ENCODE measurements around the gene LMO2.

The LMO2 gene

DNA sequence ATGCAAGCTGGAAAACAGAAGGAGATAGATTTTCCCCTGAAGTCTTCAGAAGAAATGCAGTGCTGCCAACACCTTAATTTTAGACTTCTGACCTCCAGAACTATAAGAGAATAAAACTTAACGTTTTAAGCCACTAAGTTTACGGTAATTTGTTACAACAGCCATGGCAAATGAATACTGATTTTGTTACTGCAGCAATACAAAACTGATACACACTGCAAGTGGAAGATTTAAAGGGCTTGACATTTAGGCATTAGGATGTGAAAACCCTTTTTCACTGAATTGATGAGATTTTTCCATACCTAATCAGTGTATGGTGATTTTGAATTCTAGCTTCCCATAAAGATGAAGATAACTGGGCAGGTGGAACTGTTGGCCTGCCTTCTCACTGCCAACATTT, 22.1 kb upstream of the LMO2 start:
- DNase-seq, result no peak

DNA sequence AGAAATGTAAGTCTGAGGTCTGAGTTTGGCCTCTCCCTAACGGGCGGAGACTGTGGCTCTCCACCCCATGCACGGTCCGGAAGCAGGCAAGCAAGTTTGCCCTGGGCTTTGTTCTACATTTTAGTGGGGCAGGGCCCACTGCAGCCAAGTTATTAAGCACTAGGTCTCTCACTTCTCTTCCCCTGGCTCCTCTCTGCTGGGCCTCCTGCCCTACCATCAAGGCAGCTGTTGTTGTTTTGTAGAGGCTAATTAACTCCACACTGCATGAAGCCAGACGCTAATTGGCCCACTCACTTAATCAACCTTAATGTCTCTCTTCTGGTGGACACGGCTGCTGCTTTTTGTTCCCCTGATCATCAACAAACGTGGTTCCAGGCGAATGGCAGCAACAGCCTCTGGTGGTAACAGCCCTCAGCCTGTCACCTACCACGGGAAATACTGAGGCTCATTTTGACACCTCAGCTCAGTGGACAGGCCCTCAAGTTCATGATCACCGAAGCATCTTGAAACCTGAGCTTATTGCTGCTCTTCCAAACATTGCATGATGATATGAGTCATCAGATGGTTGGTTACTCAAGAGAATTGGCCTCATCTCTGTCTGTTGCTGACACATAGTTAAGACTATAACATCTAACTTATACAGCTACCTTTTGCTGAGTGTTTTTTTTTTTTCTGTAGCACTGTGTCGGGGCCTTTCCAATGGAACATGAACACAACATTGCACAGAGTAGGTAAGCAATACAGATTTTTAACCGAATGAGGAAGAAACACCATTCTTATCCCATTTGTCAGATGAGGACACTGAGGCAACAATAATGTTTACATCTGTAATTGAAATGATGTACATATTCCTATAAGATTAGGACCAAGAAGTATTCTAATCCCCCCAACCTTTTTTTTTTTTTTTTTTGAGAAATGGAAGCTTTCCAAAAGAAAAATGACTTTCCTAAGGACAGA, 20.8 kb upstream of the LMO2 start:
- DNase-seq, result no peak

DNA sequence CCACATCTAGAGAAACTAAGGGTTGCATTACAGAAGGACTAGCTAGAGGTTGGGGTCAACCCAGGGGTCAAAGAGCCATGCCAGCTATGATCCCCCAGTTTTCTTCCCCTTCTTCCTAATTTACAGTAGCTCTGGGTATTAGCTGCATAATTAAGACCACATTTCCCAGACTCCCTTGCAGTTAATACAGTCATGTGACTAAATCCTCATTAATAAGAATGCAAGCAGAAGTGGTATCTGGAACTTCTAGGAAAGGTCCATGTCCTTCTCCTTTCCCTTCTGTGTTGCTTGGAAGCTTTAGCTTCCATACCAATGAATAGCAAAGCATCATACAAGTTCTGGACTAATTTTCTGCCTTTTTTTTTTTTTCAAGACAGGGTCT, 19.1 kb upstream of the LMO2 start:
- no peak for DNase-seq

DNA sequence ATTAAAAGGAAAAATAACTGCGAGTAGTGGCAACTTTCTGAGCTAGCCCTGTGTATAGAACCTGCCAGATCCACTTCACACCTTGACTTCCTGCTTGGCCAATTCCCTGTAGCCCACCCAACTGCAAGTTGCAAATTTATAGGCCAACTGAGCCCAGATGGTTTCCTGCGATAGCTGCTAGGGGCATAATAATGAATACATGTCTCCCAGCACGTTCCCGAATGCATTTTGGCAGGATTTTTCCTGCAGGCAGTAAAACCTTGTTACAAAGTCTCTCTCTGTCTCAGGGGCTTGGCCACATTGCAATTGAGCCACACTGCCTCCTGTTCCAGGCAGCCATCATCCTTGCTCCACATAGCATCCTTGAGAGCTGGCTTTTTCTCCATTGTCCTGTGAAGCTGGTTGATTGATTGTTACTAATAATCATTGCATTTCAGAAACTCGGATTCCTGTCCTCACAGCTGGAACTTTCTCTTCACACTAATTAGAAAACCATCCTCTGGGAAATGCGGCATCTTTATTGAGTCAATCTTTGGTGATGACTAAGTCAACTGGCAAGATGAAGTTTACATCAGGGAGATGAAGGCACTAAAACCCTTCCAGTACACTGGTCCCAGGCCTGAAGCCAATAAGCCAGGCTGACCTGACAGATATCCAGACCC, 18.6 kb upstream of the LMO2 start:
- no peak for DNase-seq

DNA sequence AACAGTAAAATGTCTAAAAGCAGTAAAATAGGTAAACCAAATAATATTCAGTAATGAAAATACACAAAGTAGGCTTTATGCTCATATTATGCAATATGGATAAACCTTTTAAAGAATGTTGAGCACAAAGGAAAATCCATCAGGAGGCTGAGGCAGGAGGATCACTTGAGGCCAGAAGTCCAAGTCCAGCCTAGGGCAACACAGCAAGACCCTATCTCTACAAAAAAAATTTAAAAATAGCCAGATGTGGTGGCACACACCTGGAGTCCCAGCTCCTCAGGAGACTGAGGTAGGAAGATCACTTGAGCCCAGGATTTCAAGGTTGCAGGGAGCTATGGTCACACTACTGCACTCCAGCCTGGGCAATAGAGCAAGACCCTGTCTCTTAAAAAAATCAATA, 17.7 kb upstream of the LMO2 start:
- no peak for DNase-seq

DNA sequence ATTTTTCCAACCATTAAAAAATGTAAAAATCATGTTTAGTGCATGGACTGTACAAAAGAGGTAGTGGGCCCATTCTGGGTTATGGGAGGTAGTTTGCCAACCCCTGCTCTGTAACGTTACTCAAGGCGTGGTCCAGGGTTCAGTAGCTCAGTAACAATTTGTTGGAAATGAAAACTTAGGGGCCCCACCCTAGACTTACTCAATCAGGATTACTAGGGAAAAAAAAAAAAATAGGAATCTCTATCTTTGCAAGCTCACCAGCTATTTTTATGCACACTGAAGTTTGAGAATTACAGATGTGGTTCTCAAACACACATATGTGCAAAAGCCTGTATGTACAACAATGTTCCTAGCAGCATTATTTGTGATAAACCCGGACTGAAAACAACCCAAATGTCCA, 17.3 kb upstream of the LMO2 start:
- no peak for DNase-seq

DNA sequence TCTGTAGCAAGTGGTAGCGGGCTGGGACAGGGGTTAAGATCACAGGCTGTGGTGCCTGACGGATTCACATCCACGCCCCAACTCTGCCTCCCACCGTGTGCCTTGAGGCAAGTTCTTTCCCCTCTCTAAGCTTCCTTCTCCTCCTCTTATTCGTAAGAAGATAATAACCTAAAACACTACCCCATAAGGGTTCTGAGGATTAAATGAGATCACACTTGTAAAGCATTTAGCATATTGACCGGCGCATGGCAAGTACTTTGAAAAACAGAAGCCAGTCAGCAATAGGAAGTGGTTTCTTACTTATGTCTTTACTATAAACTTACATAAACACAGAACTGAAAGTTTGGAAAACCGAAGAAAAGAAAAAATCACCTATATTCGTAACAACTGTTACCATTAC, 15.5 kb upstream of the LMO2 start:
- no peak for DNase-seq

DNA sequence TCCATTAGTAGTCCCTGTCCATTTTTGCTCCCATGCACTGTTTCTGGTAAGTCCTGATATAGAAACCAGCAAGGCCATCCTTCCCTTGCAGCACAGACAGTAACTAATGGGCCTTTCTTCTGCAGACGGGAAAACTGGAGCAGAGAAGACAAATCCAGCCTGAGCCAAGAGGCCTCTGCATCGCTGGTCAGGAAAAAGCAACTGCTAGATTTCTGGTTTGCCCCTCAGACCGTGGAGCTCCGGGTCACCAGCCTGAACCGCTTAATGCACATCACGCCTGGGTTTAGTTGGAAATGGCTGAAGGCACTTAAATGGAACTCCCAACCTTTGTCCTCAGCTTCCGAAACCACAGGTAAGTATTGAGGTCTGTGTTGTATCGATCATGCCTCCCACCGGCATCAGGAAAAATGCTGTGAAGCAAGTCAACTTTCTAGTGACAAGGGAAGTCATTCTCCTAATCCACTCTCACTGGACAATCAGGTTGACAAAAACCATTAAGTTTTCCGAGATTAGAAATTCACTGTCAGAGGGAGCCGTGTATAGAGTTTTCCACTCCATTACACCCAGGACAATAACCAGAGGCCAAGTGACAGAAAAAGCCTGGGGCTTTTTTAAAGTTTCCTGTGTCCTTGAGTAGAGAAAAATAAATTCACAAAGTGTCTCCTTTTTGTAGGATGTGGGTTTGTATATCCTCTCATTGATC, 14.8 kb upstream of the LMO2 start:
- no peak for DNase-seq

DNA sequence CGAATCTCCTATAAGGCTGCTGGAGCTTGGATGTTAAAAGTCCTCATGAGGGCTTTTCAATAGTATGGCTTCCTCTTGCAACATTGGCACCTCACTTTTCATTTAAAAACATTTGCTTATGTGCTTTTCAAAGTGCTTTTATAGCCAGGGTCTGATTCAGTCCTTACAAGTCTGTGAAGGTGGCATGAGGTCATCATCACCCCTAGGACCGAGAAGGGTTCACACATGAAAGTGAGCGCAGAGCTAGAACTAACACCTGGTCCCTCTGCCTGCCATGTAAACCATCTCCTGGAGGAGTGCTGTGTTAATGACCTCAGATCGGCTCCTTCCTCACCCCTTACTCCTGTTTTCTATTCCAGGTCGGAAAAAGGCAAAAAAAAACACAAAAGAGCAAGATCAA, 12.2 kb upstream of the LMO2 start:
- DNase-seq, result no peak

DNA sequence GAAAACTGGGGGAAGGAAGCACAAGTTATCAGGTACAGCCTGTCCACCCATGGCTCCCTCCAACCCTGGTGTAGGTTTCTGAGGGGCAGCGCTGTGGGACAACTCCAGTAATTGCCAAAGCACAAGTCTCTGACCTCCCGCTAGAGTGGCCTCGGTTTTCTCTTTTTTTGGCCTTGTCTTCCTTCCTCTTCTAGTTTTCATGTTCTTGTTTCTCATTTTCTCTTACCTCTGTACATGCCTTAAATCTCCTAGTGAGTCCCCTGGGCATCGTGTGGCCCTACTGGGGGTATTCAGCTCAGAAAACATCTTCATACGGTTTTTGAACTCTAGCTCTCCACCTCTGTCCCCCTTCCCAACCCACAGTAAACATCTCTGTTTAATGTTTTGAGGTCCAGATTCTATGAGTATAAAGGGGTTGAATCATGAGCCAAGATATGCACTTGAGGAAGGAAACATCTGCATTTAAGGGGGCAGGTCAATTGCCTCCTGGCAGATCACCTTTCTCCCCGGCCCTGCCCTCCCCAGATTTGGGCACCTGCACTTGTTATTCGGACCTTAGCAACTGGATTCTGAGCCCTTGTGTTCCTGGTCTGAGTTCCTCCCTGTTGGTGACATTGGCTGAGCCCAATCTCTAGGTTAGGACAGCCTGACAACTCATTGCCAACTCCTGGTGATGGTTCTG, 8.4 kb upstream of the LMO2 start:
- DNase-seq, result no peak

DNA sequence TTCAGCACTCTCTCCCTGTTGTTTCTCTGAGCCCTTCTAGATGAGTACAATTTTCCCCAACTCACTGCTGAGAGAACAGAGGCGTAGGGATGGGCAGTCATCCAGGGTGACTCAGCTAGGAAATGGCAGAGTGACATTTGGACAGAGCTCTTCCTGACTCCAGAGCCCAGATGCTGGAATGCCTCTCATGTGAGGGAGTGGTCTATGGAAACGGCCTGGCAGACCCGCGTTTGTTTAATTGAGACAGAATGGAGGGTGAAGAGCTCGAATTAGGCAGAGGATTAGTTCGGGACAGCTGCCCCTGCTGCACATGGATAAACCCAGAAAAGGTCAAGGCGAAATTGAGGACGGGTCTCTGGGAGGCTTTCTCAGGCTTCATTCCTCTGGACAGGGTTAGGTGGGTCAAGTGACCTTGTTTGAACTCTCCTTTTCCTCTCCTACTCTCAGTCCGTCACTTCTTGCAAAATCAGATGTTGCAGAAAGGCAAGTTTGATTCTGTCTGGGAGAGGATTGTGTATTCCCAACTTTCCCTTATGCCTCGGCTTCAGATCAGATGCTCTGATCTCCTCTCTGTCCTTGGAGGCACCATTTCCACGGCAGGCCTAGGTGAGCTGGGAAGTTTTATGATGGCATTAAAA, 7.6 kb upstream of the LMO2 start:
- DNase-seq, result no peak

DNA sequence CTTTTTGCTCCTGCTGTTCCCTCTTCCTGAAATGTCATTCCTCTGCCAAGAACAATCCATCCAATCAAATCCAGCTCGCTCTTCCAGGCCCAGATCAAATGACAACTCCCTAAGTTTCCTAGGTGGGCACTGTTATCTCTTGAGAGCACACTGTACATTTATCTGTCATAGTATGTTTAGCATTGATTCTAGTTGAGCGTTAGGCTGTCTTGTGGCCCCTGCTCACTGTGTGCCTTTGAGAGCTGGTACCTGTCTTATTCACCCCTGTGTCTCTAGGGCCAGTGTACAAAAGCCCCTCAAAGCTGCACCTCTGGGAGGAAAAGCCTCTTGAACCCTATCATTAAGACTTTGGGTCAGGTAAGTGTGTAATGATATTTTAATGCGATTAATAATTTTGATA, 7.1 kb upstream of the LMO2 start:
- no peak for DNase-seq

DNA sequence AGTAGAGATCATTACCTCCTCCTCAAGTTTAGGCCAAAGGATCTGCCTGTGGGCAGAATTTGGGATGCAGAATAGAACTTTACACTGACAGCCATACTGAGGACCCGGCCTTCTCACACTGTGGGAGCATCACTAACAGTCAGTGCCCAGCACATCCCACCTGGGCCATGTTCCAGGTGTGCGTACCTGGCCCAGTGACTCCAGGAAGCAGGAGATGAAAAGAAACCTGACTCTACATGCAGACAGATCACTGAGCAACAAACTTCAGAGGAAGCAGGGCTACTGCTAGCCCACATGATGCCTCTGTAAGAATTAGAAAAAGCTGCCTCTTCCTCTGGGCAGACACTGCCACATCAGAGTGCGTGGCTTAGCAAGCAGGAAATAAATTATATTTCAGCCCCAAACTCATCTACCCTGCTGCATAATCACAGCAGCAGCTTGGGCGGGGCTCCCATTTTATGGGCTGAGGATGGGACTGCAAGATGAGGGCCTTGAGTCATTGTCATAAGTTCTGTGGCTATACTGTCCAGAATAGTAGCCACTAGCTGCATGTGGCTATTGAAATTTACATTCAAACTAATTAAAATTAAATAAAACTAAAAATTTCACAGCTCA, 6.0 kb upstream of the LMO2 start:
- DNase-seq, result no peak

DNA sequence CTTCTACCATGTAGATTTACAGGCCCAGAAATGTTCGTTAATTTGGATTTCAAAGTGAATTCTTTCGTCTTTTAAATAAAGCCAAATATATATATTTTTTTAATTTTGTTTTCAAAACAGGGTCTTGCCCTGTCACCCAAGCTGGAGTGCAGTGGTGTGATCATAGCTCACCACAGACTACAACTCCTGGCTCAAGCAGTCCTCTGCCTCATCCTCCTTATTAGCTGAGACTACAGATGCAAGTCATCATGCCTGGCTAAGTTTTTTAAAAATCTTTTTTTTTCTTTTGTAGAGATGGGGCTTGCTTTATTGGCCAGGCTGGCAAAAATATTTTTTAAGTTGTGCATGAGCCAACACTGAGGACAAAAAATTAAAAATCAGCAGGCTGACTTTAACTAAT, 5.0 kb upstream of the LMO2 start:
- no peak for DNase-seq

DNA sequence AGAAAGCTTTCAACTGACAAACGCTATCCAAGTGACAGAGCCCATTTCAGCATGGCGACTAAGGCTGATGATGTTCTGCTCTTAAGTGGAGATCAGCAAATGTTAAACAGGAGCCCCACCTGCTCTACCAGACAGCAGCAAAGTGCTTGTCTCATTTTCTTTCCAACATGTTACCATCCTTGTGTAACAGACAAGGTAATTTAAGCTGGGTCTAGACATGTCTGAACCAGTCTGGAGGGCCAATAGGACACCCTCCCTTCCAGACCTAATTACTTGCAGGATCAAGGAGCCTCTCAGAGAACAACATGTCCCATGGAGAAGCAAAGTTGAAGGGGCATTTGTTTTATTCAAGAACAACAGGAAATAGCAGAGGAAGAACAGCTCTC, 3.9 kb upstream of the LMO2 start:
- DNase-seq, result no peak

DNA sequence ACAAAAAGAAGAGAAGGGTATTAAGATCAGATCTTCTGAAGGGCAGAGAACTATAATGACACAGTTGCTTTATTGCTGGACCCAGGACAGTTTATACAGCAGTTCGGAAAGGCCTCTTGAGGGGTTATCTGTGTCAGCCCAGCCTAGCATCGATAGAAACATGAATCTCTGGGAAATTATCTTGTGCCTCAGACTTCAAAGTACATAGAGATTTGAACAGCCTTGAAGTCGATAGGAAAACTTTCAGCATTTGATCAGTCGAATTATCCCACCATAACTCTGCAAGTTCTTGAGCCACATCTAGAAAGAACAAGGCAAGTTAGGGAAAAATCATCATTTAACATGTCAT, 2.5 kb upstream of the LMO2 start:
- no peak for DNase-seq

DNA sequence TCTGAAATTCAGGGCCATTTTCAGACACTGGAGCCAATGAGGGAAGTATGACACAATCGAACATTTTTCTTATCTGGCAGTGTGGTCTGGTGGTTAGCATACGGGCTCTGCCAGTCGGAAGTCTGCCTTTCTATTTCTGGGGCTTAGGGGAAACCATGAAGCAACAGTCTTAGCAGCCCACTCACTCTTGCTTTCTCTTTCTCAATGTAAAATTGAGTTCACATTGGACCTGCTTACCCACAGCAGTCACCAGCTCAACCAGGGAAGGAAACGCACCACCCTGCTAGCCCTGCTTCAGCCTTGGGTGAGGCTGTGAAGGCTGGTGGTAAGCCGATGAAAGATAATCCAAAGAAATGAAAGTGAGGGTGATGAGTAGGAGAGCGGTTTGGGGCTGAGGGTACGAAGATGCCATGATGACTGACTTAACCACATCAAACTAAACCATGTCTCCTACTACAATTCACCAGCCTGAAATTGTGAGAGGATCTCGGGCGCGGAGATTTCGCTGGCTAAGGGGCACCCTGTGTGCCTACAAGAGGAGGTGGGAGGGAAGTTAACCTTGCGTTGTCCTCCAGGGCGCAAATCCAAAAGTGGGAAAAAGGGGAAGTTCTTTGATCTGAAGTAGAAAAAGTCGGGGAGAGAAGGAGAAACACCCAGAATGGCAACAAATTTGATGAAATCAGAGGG, 2.0 kb upstream of the LMO2 start:
- peak; percentile 49 to 59 for DNase-seq

DNA sequence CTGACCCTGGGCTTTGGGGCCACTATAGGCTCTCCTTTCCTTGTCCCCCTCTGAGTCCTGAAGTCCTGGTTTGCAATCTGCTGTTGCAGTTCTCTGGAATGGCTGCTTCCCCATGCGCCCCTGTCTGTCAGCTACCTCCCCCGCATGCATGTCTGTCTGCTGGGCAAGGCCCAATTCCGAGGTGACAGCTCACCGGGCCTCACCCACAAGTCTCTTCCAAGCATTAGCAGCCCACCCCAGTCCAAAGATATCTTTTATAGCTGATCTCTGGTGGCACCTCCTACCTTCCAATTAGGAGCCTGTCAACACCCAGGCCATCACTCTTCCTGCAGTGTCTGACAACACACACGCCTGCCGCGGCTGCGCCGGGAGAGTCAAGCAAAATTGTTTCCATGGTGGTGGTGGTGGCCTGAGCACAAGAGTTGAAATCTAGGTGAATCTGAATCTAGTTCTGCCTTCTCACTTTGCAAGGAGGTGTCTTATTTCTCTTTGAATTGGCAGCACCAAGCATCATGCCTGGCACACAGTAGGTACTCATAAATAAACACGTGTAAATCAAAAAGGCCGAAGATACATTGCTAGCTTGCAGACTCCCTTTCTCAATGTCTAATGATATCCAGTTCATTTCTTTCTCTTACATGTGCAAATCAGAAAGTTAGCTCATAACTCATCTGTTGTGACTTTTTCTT, 1.2 kb upstream of the LMO2 start:
- no peak for DNase-seq

DNA sequence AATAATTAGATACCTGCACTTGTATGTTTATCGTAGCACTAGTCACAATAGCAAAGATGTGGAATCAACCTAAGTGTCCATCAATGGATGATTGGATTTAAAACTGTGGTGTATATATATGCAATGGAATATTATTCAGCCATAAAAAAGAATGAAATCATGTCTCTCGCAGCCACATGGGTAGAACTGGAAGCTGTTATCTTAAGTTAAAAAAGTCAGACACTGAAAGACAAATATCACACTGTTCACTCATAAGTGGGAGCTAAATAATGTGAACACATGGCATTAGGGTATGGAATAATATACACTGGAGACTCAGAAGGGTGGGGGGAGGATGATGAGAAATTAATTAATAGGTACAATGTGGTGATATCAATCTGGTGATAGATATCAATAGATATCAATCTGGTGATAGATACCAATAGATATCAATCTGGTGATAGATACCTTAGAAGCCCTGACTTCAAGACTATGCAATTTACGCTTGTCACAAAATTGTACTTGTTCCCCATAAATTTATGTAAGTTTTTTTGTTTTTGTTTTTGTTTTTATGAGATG, 2.0 kb downstream of the LMO2 start:
- DNase-seq, result no peak

DNA sequence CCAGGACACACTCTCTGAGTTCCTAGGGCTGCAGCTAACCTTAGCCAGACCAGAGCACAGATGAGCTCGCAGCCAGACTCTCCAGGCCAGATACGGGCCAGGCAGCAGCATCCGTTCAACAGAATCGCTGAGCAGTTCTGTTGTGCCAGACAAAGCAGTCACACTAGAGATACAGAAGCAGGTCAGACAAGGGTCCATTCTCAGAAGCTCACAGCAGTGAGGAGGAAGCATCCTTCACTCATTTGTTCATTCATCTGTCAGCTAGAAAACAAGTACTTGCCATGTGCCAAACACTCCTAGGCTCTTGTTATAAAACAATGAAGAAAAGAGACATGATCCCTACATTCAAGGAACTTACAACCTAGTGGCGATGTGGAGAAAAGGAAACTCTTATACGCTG, 2.6 kb downstream of the LMO2 start:
- no peak for DNase-seq

DNA sequence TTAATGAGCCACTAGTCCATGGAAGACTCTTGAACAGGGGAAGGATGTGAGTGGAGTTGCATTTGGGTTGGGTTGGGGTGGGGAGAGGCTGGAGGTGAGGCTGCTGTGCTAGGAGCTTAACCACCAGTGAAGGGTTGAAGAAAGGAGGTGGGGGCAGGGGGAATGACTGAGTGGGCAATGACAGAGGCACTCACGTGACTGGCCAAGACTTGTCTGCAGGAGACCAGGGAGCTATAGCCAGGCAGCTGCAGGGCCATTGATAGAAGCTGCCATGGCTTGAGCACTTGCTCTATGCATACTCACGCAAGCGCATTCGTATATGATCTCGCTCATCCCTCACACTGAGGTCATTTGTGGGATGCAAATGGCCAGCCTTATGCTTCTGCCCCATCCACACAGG, 4.0 kb downstream of the LMO2 start:
- DNase-seq, result no peak

Measured in activated CD4-positive, alpha-beta T cell treated with anti-CD3 and anti-CD28 coated beads, Interleukin-2, amount 50 U/mL, for 4 hours (primary cell).